BJ (cell line): ENCODE data around the gene OR51B5. TPM values are rescaled to one million over a fixed set of nuclear protein-coding genes. Genes with fewer than 3 reads are reported as not detected.

ENCODE experiments used
- CTCF ChIA-PET: fragments of 350-600 bp; formaldehyde crosslinking; extraction: SDS; loops from one replicate; lab custom pipeline; 2021; ENCODE audit warnings: antibody characterized with exemption, inconsistent platforms; lab: Yijun Ruan, JAX
- POLR2A ChIA-PET: fragments of 300-600 bp; sonication (Branson Sonifier 250); formaldehyde crosslinking; extraction: SDS; loops from one replicate; lab custom pipeline; 2021; ENCODE audit warnings: antibody characterized with exemption; lab: Charles Lee
- DNase-seq: peaks from one replicate; pipeline ENCODE4 v3.0.0-alpha.2; 2011; ENCODE audit warnings: low read depth
- H3K27me3 ChIP-seq: 2 replicates; pipeline ENCODE4 v1.6.0; 2011; ENCODE audit warnings: low read length; ENCODE audit not compliant: control insufficient read depth, insufficient read depth
- H3K36me3 ChIP-seq: 2 replicates; pipeline ENCODE4 v1.5.1; 2011; ENCODE audit warnings: low read length; ENCODE audit not compliant: control insufficient read depth, insufficient read depth
- H3K4me3 ChIP-seq: 2 replicates; pipeline ENCODE4 v1.5.1; 2011; ENCODE audit warnings: low read depth, mild to moderate bottlenecking, control low read depth, low read length
- polyA minus RNA-seq: library from RNA; depleted of rRNA, polyadenylated mRNA; stranded (reverse); fragments of >200 nt; gene quantifications from 2 replicates; pipeline ENCODE4 v1.2.3, GENCODE V29; 2011; rRNA and poly(A)+ RNA removed
- polyA plus RNA-seq: library from polyadenylated mRNA; depleted of rRNA; stranded (reverse); fragments of >200 nt; gene quantifications from 2 replicates; pipeline ENCODE4 v1.2.3, GENCODE V29; 2011; rRNA removed
- TF ChIP-seq, protein P1 (sequence below): IDR thresholded peaks from 2 replicates; pipeline ENCODE4 v1.5.1; 2011; ENCODE audit warnings: low read depth, mild to moderate bottlenecking, control low read depth, inconsistent platforms, low read length, moderate library complexity; ENCODE audit not compliant: insufficient read depth

OR51B5 gene
- polyA plus RNA-seq (0.05 TPM in 1 of 2 replicates, not detected in the other), polyA minus RNA-seq (0.38 TPM in 1 of 2 replicates, not detected in the other)

DNA sequence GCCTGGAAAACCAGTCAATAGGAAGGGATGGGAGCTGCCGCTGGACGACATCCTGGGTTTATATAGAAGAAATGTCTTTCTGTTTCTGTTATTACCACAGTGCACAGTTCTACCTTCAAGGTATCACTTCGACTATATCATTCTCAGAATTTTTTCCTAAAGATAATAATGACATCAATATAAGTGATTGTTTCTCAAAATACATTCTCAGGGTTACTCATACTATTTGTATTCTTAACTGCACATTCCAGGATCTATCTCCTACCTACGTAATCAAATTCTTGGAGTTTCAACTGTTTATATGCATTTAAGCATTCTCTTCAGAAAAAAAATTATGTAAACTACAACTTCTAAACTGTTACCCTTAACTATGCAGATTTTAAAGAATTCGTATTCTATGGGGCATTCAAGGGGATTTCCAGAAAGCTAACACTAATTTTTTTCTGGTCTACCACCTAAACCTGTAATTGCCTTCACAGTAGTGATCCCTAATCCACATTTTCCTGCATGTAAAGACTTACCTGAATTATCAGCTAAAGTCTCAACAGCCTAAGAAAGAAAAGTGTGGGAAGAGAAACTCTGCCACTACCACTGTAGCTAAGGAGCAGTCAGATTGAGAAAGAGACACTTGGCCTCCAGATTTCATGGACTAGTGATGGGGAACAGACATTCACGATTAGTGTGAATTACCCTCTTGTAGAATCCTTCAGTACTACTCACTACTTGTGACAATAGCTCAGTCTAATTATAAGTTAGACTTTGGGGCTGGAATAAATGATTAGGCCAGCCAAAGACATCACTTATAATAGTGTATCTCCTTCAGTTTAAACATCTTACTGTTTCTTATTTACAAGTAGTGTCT, at the start of gene OR51B5:
Gene OR51B5, minus strand, starts transcription at position 51 of the 862 bp plus-strand sequence. Its CDS starts 0 bp downstream, at position 51.
- H3K27me3 ChIP-seq: no peaks in the 10 kb centered on the region
- TF ChIP-seq, protein P1, sequence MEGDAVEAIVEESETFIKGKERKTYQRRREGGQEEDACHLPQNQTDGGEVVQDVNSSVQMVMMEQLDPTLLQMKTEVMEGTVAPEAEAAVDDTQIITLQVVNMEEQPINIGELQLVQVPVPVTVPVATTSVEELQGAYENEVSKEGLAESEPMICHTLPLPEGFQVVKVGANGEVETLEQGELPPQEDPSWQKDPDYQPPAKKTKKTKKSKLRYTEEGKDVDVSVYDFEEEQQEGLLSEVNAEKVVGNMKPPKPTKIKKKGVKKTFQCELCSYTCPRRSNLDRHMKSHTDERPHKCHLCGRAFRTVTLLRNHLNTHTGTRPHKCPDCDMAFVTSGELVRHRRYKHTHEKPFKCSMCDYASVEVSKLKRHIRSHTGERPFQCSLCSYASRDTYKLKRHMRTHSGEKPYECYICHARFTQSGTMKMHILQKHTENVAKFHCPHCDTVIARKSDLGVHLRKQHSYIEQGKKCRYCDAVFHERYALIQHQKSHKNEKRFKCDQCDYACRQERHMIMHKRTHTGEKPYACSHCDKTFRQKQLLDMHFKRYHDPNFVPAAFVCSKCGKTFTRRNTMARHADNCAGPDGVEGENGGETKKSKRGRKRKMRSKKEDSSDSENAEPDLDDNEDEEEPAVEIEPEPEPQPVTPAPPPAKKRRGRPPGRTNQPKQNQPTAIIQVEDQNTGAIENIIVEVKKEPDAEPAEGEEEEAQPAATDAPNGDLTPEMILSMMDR: no peak
- no peak within 1 kb of the TSS for H3K4me3 ChIP-seq
- ChIA-PET CTCF (interaction anchor here (0.5 kb wide), 1 partner anchor 219 kb away, joined by 3 read pairs; no protein-coding TSS in a partner anchor), POLR2A (no interaction called here)
- H3K36me3 ChIP-seq: no peaks in the 10 kb centered on the region
- no peak for DNase-seq

DNA sequence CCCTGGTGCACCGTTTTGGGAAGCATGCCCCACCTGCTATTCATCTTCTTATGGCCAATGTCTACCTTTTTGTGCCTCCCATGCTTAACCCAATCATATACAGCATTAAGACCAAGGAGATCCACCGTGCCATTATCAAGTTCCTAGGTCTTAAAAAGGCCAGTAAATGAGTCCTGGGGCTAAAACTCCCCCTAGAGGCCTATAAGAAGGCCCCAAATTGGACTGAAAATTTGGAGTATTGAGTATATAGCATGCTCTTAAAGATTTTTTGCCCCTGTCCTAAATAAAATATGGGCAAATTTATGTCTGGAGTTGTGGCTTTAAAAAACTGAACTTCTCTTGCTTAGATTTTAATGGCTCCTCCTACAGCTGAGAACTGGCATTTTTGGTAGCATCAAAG, 46.9 kb upstream of the OR51B5 start:
- DNase-seq: no peak
- ChIA-PET CTCF (interaction anchor here (1.5 to 1.7 kb wide), 2 partner anchors 9 to 186 kb away, joined by 4 to 5 read pairs; no protein-coding TSS in a partner anchor), POLR2A (no interaction called here)
- no peaks in the 10 kb centered on the region for H3K27me3 ChIP-seq
- TF ChIP-seq, protein P1: peak; percentile 13; the same call in 1 of the 2 replicates
- H3K4me3 ChIP-seq: no peak overlapping the region
- no peaks in the 10 kb centered on the region for H3K36me3 ChIP-seq

- H3K4me3 ChIP-seq: no peak overlapping the region
- CTCF ChIA-PET: interaction anchor here (0.5 to 0.9 kb wide), 2 partner anchors 14 to 202 kb away, joined by 3 read pairs; no protein-coding TSS in a partner anchor
Measured at GRCh38 chr11:5384335-5384734, 41.0 kb upstream of the OR51B5 start.

DNA sequence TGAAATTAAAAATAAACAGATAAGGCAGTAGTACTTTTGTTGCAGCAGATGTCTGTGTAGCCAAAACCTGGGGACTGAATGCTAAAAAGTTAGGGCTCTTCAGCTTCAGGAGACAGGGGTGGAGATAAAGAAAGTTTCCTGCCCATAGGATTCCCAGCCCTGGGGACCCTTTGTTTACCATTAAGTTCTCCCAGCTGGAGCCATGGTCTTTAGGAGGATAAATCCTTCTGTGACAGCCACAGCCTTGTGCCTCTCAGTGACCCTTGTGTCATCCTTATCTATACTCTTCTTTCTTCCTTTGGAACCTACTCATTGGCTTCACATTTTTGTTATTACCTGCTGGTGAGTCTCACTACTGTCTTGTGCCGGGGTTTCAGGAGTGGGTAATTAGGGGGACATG, 40.3 kb upstream of the OR51B5 start, which contains the start of gene OR51M1:
Gene OR51M1, plus strand, starts transcription at position 237 of the 400 bp plus-strand sequence. CDS start 5,587 bp downstream, outside the sequence.
- TF ChIP-seq, protein P1: no peak
- CTCF ChIA-PET: interaction anchor here (0.9 kb wide), 1 partner anchor 13 kb away, joined by 3 read pairs; no protein-coding TSS in a partner anchor
- DNase-seq: no peak
- no peaks in the 10 kb centered on the region for H3K36me3 ChIP-seq
- POLR2A ChIA-PET: no interaction called here
- H3K4me3 ChIP-seq: no peak within 1 kb of the TSS
- no peaks in the 10 kb centered on the region for H3K27me3 ChIP-seq

More at GRCh38 chr11:5384335-5384734, 41.0 kb upstream of the OR51B5 start:
- POLR2A ChIA-PET: no interaction called here
- Histone ChIP-seq H3K36me3 (no peaks in the 10 kb centered on the region), H3K27me3 (no peaks in the 10 kb centered on the region)
- TF ChIP-seq, protein P1: no peak
- DNase-seq: no peak
